ENCODE measurements around the gene TRAPPC5.
"Not testable (repeated sequence)": the region's sequence is repeated elsewhere in the genome, so short reads cannot be mapped to it uniquely, and the experiment has no call there.

The TRAPPC5 gene

GRCh38 chr19:7680606-7681339 lies at the start of gene TRAPPC5:
TRAPPC5 (plus strand) TSS chr19:7680833; CDS start chr19:7682254, 1,421 bp downstream.
- no peak for FAIRE-seq

GRCh38 chr19:7631577-7631976 lies 49.1 kb upstream of the TRAPPC5 start:
- DNase-seq (ENCODE audit: low spot score) (no peak), FAIRE-seq (no peak)

More at GRCh38 chr19:7680606-7681339, at the start of gene TRAPPC5:
- peak; percentile 48 for DNase-seq (ENCODE audit: low spot score)

- DNase-seq (ENCODE audit: low spot score) (no peak), FAIRE-seq (no peak)
These were observed 48.1 kb upstream of the TRAPPC5 start for GRCh38 chr19:7632340-7633203.

GRCh38 chr19:7633698-7634097 lies 46.9 kb upstream of the TRAPPC5 start, which contains the start of gene PCP2:
PCP2 (minus strand) TSS chr19:7633719; CDS start chr19:7633457, 262 bp downstream.
- FAIRE-seq = no peak
- DNase-seq (ENCODE audit: low spot score) = no peak

- FAIRE-seq (no peak), DNase-seq (ENCODE audit: low spot score) (no peak)
These were observed 45.0 kb upstream of the TRAPPC5 start for GRCh38 chr19:7635670-7636069.

- DNase-seq (ENCODE audit: low spot score) (no peak), FAIRE-seq (no peak)
These were observed 44.3 kb upstream of the TRAPPC5 start for GRCh38 chr19:7636317-7636690.

GRCh38 chr19:7636691-7637373 lies 43.8 kb upstream of the TRAPPC5 start, which contains the start of gene STXBP2:
STXBP2 (plus strand) TSS chr19:7637110; CDS start chr19:7637150, 40 bp downstream.
- FAIRE-seq (no peak), DNase-seq (ENCODE audit: low spot score) (peak; percentile 54)

- DNase-seq (ENCODE audit: low spot score) = peak; percentile 34
- no peak for FAIRE-seq
These were observed 43.0 kb upstream of the TRAPPC5 start for GRCh38 chr19:7637374-7638256.

GRCh38 chr19:7638802-7639465 lies 41.7 kb upstream of the TRAPPC5 start:
- no peak for FAIRE-seq
- no peak for DNase-seq (ENCODE audit: low spot score)

- no peak for DNase-seq (ENCODE audit: low spot score)
- no peak for FAIRE-seq
These were observed 40.7 kb upstream of the TRAPPC5 start for GRCh38 chr19:7639863-7640348.

GRCh38 chr19:7640803-7641202 lies 39.8 kb upstream of the TRAPPC5 start:
- DNase-seq (ENCODE audit: low spot score) (no peak), FAIRE-seq (no peak)

- no peak for DNase-seq (ENCODE audit: low spot score)
- FAIRE-seq = no peak
These were observed 39.0 kb upstream of the TRAPPC5 start for GRCh38 chr19:7641290-7642276.

GRCh38 chr19:7642295-7643030 lies 38.2 kb upstream of the TRAPPC5 start:
- DNase-seq (ENCODE audit: low spot score) = no peak
- FAIRE-seq = no peak

- DNase-seq (ENCODE audit: low spot score) (no peak), FAIRE-seq (no peak)
These were observed 37.6 kb upstream of the TRAPPC5 start for GRCh38 chr19:7643031-7643415.

GRCh38 chr19:7643629-7644549 lies 36.7 kb upstream of the TRAPPC5 start:
- not testable (repeated sequence) for FAIRE-seq

GRCh38 chr19:7644550-7644877 lies 36.1 kb upstream of the TRAPPC5 start:
- FAIRE-seq = no peak
- DNase-seq (ENCODE audit: low spot score) = no peak

More at GRCh38 chr19:7643629-7644549, 36.7 kb upstream of the TRAPPC5 start:
- DNase-seq (ENCODE audit: low spot score) = not testable (repeated sequence)

- DNase-seq (ENCODE audit: low spot score) (no peak), FAIRE-seq (no peak)
These were observed 35.5 kb upstream of the TRAPPC5 start for GRCh38 chr19:7645163-7645562.
